Adrenal gland (tissue), 12 donors: ENCODE data around the gene PKLR. TPM values are rescaled to one million over a fixed set of nuclear protein-coding genes. Genes with fewer than 3 reads are reported as not detected.
A peak's percentile ranks its signal among the peaks of the same experiment; 100 is the strongest.

Experiments used
- DNase-seq, 7 donors: peaks; one replicate each; pipeline ENCODE4 v3.0.0-alpha.2; 2019 to 2020
- H3K27ac ChIP-seq, 5 donors: fragments of 200-600 bp; sonication (generic) in 4 of 5; 1 replicate in 3 of 5; 2 replicates in 2 of 5; pipeline versions ENCODE4 v1.5.1 to v1.8.0; 2016 to 2020; ENCODE audit warnings: mild to moderate bottlenecking in 1 of 5
- H3K27me3 ChIP-seq: fragments of 200-600 bp; 2 replicates; pipeline ENCODE4 v1.8.0; 2021
- H3K36me3 ChIP-seq, 2 donors: fragments of 200-600 bp; replicated peaks in 1 of 2; 1 replicate in 1 of 2; 2 replicates in 1 of 2; pipeline versions ENCODE4 v1.5.1 to v1.8.0; 2018 to 2022
- H3K4me1 ChIP-seq, 2 donors: fragments of 200-600 bp; replicated peaks in 1 of 2; 1 replicate in 1 of 2; 2 replicates in 1 of 2; pipeline versions ENCODE4 v1.5.1 to v1.8.0; 2018 to 2021
- H3K4me3 ChIP-seq, 4 donors: fragments of 200-600 bp; sonication (generic) in 3 of 4; one replicate each; pipeline ENCODE4 v1.5.1; 2016 to 2018
- H3K9me3 ChIP-seq, 3 donors: fragments of 200-600 bp; sonication (generic) in 1 of 3; replicated peaks in 1 of 3; 1 replicate in 2 of 3; 2 replicates in 1 of 3; pipeline versions ENCODE4 v1.5.1 to v1.8.0; 2016 to 2021
- CTCF ChIP-seq, 6 experiments: fragments of 450-650 bp in 4 of 6; fragments of 200-600 bp in 2 of 6; sonication (generic) in 1 of 6; IDR thresholded peaks; 1 replicate in 5 of 6; 2 replicates in 1 of 6; pipeline versions ENCODE4 v1.5.1 to v1.8.0; 2016 to 2021; ENCODE audit warnings: antibody characterized with exemption in 6 of 6, mild to moderate bottlenecking in 2 of 6, moderate library complexity in 1 of 6
- POLR2A ChIP-seq, 2 donors: fragments of 450-650 bp; IDR thresholded peaks; one replicate each; pipeline ENCODE4 v1.6.1; 2017; ENCODE audit warnings: antibody characterized with exemption in 2 of 2, mild to moderate bottlenecking in 2 of 2, moderate library complexity in 1 of 2
- WGBS, 4 donors: extraction: QIAGEN DNeasy Blood & Tissue Kit in 2 of 4; methylation state at CpG; one replicate each; pipeline versions ENCODE4 v1.1.5 to v1.1.7; 2013 to 2017; 5-methylcytosine and 5-hydroxymethylcytosine counted together
- intact Hi-C, 2 donors: fragments of 100-400 bp; cut with DNase I; formaldehyde crosslinking; loops; one replicate each; pipeline versions ENCODE4 v1.14.1 to v1.15.0; 2022 to 2023
- polyA plus RNA-seq, 3 donors: library from polyadenylated mRNA; stranded (reverse); fragments of 200-250 nt in 2 of 3; fragments of 350-450 nt in 1 of 3; fragmentation: Illumina TruSeq in 1 of 3; extraction: RNeasy Lipid Tissue Mini Kit (QIAGEN cat#74804) in 1 of 3; gene quantifications; one replicate each; pipeline ENCODE4 v1.2.3, GENCODE V29; 2013 to 2014
- total RNA-seq, 9 donors: library from RNA; depleted of rRNA in 4 of 9; stranded (reverse); fragments of >200 nt in 4 of 9; fragments of 120-200 nt in 1 of 9; fragmentation: NEBNext Ultra II Directional in 1 of 9; extraction: Animal tissue kit (Norgen Biotek cat#: 25700) in 1 of 9; gene quantifications; one replicate each; pipeline versions ENCODE4 v1.1.0 to v1.2.4, GENCODE V29; 2013 to 2023
- donor health status: healthy with polysubstance abuse.
- donor health status: Bipolar disorder and iron deficiency.
- donor health status: DM: yes; HTN: yes; CAD: no.
- donor health status: DM: no; HTN: no; CAD: no.
- donor health status: DM: no; HTN: no; CAD: no.
- donor health status: DM: yes; HTN: yes; CAD: no.

PKLR gene
- total and polyA plus RNA-seq, 12 donors, result 0.10 to 0.34 (median 0.21) TPM; not detected in 8

DNA sequence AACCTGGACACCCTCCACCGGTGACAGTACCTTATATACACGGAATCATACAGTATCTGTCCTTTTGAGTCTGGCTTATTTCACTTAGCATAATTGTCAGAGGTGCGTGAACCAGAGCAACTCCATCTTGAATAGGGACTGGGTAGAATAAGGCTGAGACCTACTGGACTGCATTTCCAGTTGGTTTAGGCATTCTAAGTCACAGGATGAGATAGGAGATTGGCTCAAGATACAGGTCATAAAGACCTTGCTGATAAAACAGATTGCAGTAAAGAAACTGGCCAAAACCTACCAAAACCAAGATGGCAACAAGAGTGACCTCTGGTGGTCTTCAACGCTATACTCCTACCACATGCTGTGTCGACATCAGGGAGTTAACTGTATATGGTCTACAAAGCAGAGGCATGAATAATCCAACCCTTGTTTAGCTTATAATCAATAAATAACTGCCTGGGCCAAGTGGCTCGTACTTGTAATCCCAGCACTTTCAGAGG lies 6.1 kb upstream of the PKLR start:
- intact Hi-C loops, result loop anchor here in 1 of 2 donors (5.0 kb wide), 1 partner anchor 45 kb away; the partner anchor contains the start of gene SCAMP3
- Histone ChIP-seq H3K27ac (peak overlapping the region in 4 of 5 donors; percentile 79 to 95 (median 88)), H3K36me3 (peaks cover 0 to under 1% of the 10 kb centered on the region in 2 donors), H3K4me1 (peaks cover 9 to 33% of the 10 kb centered on the region in 2 donors), H3K4me3 (no peak overlapping the region), H3K27me3 (no peaks in the 10 kb centered on the region), H3K9me3 (no peaks in the 10 kb centered on the region)
- TF ChIP-seq POLR2A (IDR thresholded peaks at IDR 0.05) (no peak), CTCF (IDR thresholded peaks at IDR 0.05) (peak in 4 of 6 experiments; percentile 34 to 51 (median 42))
- WGBS, 4 donors, result 39 to 45% (median 42%) methylated on average over 6 of the region's 6 CpGs
- peak in 4 of 7 donors; percentile 26 to 65 (median 52) for DNase-seq

DNA sequence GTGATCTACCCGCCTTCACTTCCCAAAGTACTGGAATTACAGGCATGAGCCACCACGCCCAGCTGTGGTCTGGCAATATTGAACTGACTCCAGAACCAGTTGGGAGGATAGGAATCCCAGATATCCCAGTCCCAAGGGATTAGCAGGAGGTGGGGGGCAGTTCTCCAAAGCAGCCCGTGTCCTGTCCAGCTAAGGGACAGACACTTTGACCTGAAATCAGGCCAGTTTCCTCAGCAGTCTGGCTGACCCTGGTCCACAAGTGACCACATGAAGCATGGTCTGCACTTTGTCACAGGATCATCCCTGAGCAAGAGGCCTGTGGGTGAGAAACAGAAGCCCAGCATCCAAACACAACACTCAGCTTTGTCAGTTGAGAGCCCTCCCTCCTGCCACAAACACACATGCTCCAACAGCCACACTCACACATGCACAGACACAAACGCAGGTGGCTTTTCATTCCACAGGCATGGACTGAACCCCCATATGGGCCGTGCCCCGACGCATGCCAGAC lies 4.7 kb upstream of the PKLR start:
- Histone ChIP-seq H3K4me3 (no peak overlapping the region), H3K27ac (no peak overlapping the region), H3K9me3 (no peaks in the 10 kb centered on the region), H3K4me1 (peaks cover 9 to 25% of the 10 kb centered on the region in 2 donors), H3K27me3 (no peaks in the 10 kb centered on the region), H3K36me3 (no peaks in the 10 kb centered on the region)
- 74 to 88% (median 79%) methylated on average over 3 to 7 of the region's 7 CpGs for WGBS, 4 donors
- TF ChIP-seq POLR2A (IDR thresholded peaks at IDR 0.05), result no peak
- no peak for TF ChIP-seq CTCF (IDR thresholded peaks at IDR 0.05)
- intact Hi-C loops, result loop anchor here in 1 of 2 donors (5.0 kb wide), 1 partner anchor 44 kb away; the partner anchor contains the start of gene SCAMP3
- no peak for DNase-seq

DNA sequence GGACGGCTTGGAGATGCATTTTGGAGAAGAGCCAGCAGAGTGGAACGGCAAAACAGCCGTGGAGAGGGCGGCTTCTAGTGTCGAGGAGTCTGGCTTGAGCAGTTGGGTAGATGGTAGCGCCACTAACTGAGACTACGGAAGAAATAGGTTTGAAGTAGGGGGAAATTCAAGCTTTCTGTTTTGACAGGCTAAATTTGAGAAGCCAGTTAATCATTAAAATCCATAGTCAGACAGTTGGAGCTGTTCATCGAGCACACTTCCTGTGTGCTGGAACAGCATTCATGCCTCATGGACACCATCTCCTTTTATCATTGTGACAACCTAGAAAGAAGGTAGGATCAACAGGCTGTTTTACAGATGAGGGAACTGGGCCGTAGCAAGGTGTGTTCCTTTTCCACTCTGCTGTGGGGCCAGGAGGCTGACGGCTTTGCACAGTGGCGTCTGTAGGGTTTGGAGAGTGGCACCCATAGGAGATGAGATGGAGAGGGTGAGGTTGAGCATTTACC lies 3.4 kb upstream of the PKLR start:
- Histone ChIP-seq H3K4me1 (peaks cover 9 to 12% of the 10 kb centered on the region in 2 donors), H3K27me3 (no peaks in the 10 kb centered on the region), H3K9me3 (no peaks in the 10 kb centered on the region), H3K36me3 (no peaks in the 10 kb centered on the region), H3K4me3 (no peak overlapping the region), H3K27ac (no peak overlapping the region)
- no peak for DNase-seq
- TF ChIP-seq POLR2A (IDR thresholded peaks at IDR 0.05) (no peak), CTCF (IDR thresholded peaks at IDR 0.05) (no peak)
- WGBS, 4 donors, result 80 to 84% (median 82%) methylated on average over 9 to 11 of the region's 11 CpGs
- intact Hi-C loops, result loop anchor here in 1 of 2 donors (5.0 kb wide), 1 partner anchor 42 kb away; the partner anchor contains the start of gene SCAMP3

- Histone ChIP-seq H3K4me1 (no peaks in the 10 kb centered on the region), H3K9me3 (no peaks in the 10 kb centered on the region), H3K4me3 (no peak overlapping the region), H3K27me3 (peaks cover 5% of the 10 kb centered on the region), H3K27ac (no peak overlapping the region), H3K36me3 (no peaks in the 10 kb centered on the region)
- intact Hi-C loops, result no loop called here
- TF ChIP-seq POLR2A (IDR thresholded peaks at IDR 0.05), result no peak
- TF ChIP-seq CTCF (IDR thresholded peaks at IDR 0.05), result no peak
- 79 to 87% (median 84%) methylated on average over 9 of the region's 9 CpGs for WGBS, 4 donors
- no peak for DNase-seq
These were observed 497 bp downstream of the PKLR start for GRCh38 chr1:155300553-155301329.
